H4 (cell line): ENCODE data around the gene TGM2. TPM values are rescaled to one million over a fixed set of nuclear protein-coding genes. Genes with fewer than 3 reads are reported as not detected.

Experiments used
- DNase-seq: peaks from one replicate; pipeline ENCODE4 v3.0.0-alpha.2; 2015; ENCODE audit warnings: low spot score
- total RNA-seq: library from RNA; depleted of rRNA; stranded (reverse); fragments of >200 nt; shearing (Covaris generic); gene quantifications from 2 replicates; pipeline ENCODE4 v1.2.3, GENCODE V29; 2014; rRNA removed

TGM2 gene
- 7.0 and 7.1 TPM in 2 replicates for total RNA-seq

GRCh38 chr20:38165089-38165965 is at the start of gene TGM2:
TSS of gene TGM2 (minus strand) at chr20:38165270. CDS start at chr20:38165198, 72 bp downstream.
- DNase-seq: peak; percentile 59

DNA sequence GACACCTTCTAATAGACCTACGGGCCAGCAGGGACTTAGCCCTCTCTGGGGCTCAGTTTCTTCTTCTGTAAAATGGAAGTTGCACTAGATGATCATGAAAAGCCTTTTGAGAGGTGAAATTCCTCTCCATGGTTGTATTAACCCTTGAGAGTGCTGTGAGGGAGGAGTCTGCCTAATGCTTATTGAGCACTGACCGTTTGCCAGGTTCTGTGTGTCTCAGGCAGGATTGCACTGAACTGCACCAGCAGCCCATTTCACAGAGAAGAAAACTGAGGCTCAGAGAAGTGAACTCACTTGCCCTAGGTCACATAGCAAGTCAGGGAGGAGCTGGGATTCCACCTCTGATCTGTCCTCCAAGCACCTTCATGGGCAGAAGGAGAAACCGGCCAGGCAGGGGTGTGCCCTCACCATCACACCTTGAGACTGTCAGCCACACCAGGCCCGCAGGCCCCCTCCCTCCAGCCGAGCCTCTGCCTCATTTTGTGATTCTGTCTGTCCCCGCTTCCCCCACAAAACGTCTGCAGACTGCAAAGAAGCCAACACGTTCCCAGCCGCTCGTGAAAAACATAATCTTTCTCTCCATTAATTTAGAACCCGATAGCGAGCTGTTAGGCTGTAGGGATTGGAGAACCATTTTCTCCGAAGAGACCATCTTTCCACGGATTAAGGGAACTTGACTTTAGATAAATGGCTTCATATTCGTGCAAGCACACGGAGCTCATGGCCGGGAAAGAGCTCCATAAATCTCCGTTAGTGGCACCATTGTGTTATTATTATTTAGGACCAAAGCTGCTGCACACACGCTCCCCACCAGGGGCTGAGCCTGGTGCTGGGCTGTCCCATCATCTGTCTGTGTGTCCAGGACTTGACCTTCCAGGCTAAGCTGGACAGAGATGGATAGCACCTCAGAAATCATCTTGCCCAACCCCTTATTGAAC is 49.5 kb upstream of the TGM2 start:
- DNase-seq: no peak

GRCh38 chr20:38213607-38213940 is 48.5 kb upstream of the TGM2 start:
- DNase-seq: no peak

- no peak for DNase-seq
Measured at GRCh38 chr20:38212806-38213606, 47.9 kb upstream of the TGM2 start.

GRCh38 chr20:38211200-38212097 is 46.4 kb upstream of the TGM2 start:
- no peak for DNase-seq

DNA sequence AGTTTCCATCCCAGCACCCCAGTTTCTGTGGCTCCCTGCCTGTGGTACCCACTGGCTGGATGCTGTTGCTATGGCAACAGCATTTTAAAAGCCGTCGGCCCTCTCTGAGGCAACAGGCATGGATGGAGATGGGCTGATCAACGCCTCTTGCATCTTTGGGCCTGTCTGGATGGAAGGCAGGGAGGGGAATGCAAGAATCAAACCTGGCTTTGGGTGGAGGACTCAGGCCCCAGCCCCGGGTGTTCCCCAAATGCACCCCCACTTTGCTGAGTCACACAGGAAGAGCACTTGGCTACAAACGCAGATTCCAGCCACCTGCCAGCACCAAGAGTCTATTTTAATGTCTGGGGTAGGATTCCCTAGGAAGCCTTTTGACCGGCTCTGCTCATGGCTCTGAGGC is 45.7 kb upstream of the TGM2 start:
- DNase-seq: no peak

- DNase-seq: no peak
Measured at GRCh38 chr20:38209736-38210405, 44.8 kb upstream of the TGM2 start.

DNA sequence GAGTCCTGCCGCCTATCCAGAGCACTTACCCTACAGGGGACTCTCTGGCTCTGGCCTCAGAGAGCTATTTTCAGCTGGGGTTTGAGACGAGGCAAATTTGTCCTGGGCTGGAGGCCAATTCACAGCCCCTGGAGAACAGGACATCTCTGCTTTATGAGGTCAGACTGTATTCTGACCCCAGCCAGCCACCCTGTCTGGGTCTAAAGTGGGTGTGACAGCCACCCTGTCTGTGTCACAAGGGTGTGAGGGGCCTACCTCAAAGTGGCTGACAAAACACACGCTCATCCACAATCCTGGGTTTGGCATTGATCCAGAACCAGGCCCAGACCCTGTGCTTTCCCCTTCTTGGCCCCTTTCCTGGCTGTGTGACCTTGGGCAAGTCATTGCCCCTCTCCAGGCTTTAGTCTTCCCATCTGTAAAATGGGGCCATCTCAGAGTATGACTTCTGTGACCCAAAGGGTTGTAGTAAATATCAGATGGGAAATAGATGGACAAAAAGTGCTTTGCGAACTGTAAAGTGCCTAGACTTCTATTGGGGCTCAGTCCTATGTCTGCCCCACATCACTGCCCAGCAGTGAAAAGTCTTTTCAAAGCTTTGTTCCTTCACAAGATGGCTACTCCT is 44.1 kb upstream of the TGM2 start:
- DNase-seq: no peak

GRCh38 chr20:38208523-38208922 is 43.5 kb upstream of the TGM2 start:
- DNase-seq: no peak

GRCh38 chr20:38208088-38208487 is 43.0 kb upstream of the TGM2 start:
- DNase-seq: no peak

DNA sequence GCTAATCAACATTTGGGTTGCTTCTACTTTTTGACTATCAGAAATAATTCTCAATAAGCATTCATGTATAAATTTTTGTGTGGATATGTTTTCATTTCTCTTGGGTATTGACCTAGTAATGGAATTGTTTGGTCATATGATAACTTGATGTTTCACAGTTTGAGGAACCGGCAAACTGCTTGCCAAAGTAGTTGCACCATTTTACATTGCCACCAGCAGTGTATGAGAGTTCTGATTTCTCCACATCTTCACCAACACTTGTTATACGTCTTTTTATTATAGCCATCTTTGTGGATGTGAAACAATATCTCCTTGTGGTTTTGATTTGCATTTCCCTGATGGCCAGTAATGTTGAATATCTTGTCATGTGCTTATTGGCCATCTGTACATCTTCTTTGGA is 42.6 kb upstream of the TGM2 start:
- no peak for DNase-seq

DNA sequence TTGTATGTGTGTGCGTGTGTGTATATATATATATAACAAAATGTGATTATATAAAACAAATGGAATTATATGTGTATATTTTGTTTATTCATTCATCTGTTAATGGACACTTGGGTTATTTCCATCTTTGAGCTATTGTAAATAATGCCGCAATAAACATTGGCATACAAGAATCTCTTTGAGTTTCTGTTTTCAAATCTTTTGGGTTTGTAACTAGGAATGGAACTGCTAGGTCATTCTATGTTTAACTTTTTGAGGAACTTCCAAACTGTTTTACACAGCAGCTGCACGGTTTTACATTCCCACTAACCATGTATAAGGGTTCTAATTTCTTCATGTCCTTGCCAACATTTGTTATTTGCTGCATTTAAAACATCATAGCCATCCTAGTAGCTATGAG is 39.9 kb upstream of the TGM2 start:
- DNase-seq: no peak

GRCh38 chr20:38203981-38204357 is 38.9 kb upstream of the TGM2 start:
- DNase-seq: no peak

DNA sequence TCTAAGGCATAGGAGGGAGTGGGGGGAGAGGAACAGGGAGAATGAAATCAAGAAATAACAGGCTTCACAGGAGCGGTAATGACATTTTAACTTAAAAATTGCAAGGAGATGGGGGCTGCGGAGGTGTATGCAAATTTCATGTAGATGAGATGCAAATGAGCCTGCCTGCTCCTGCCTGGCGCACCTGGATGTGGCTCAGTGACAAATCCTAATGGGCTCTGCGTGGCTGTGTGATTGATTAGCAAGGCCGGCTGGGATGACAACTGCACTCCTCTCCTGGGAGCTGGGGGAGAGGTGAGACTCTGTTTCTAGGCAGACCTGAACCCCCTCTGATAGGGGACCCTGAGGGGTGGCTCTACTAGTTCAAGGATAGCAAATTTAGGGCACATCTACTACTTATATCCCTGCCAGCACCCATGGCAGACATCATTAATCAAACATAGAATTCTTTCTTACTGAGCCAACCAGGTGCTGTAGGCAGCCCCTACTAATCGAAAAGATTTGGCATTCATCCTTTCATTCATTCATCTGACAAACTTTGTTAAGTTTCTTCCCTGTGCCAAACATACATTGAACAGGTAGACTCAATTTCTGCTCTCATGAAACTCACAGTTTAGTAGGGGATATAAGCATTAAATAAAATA is 38.4 kb upstream of the TGM2 start:
- no peak for DNase-seq

DNA sequence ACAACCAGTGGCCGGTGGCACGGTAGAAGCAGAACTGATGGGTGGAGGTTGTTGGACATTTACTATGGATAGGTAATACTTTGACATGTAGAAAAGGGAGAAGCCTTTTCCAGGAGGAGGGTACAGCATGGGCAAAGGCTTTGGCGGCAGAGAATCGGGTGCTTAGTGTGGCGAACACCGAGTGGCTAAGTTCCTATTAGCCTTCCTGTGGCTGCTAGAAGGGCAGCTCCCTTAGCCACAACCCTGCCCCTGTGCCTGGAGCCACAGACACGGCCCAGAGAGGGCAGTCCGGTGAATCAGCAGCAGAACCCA is 37.9 kb upstream of the TGM2 start:
- no peak for DNase-seq

DNA sequence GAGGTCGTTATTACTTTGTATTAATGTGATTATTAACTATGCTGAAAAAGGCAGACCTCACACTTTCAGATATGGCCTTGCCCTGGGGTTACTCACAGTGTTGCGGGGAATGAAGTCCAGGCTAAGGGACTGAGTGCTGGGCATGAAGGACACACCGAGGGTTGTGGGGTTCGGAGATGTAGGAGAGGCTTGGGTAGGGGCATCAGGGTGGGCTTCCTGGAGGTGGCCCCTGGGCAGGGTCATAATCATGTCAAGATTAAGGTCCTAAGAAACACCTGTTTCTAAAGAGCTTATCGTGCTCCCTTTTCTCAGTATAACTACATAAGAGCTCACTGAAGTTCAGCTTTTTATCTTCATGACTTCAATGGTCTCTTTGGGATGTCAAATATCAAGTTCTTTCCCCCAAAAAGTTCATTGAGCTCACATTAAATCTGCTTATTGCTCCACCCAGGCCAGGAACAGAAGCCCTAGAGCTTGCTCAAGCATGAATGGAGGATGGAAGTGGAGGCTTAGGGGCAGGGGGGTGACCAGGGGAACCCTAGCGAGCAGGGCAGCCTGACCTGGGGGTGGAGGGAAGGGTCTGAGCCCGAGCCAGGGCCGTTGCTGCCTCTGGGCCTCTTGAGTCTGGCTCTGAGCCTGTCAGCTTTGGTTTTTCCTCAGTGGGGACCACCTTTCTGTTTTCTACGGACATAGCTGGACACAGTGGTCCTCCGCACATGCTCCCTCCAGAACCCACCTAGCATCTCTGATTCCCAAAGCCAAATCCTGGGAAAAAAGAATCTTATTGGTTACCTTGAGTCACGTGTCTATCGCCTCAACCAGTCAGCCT is 37.3 kb upstream of the TGM2 start:
- no peak for DNase-seq

DNA sequence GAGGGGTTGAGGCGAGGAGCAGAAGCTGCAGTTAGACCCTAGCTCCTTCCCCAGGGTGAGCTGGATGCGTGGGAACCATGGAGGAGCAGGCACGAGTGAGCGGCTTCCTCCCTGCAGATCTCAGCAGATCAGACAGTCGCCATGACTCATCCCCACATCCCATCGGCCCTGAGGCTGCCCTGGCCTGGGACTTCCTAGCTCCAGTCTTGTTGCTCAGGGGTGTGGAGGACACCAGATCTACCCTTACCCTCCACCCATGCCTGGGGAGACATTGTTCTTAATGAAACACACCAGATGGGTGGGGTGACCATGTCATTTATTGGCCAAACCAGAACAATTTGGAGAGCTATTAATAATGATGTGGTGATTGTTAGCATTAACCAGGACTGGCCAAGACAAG is 36.3 kb upstream of the TGM2 start:
- DNase-seq: no peak

- DNase-seq: no peak
Measured at GRCh38 chr20:38200646-38201045, 35.6 kb upstream of the TGM2 start.
